Heart left ventricle (tissue), 16 donors: ENCODE measurements around the gene DUSP15. TPM values are rescaled to one million over a fixed set of nuclear protein-coding genes. Genes with fewer than 3 reads are reported as not detected.
"Not testable (repeated sequence)": the region's sequence is repeated elsewhere in the genome, so short reads cannot be mapped to it uniquely, and the experiment has no call there.

Experiments
- ATAC-seq, 4 donors: fragments of 200-7000 bp; cut with Tn5 transposase; one replicate each; pipeline ENCODE4 v1.9.1; 2020 to 2022; ENCODE audit warnings: moderate library complexity in 4 of 4, mild to moderate bottlenecking in 3 of 4, moderate number of reproducible peaks in 1 of 4
- DNase-seq, 5 donors: peaks; one replicate each; pipeline ENCODE4 v3.0.0-alpha.2; 2020
- H3K27ac ChIP-seq, 12 donors: fragments of 200-600 bp; sonication (generic) in 4 of 12; one replicate each; pipeline versions ENCODE4 v1.5.0 to v1.8.0; 2016 to 2022; ENCODE audit warnings: mild to moderate bottlenecking in 2 of 12
- H3K27me3 ChIP-seq, 9 donors: fragments of 200-600 bp; sonication (generic) in 2 of 9; one replicate each; pipeline versions ENCODE4 v1.5.1 to v1.8.0; 2016 to 2022; ENCODE audit warnings: mild to moderate bottlenecking in 3 of 9
- H3K36me3 ChIP-seq, 9 donors: fragments of 200-600 bp; sonication (generic) in 2 of 9; one replicate each; pipeline versions ENCODE4 v1.5.0 to v1.8.0; 2018 to 2022; ENCODE audit warnings: mild to moderate bottlenecking in 2 of 9
- H3K4me1 ChIP-seq, 12 donors: fragments of 200-600 bp; sonication (generic) in 4 of 12; one replicate each; pipeline versions ENCODE4 v1.5.0 to v1.8.0; 2016 to 2022; ENCODE audit warnings: mild to moderate bottlenecking in 3 of 12
- H3K4me3 ChIP-seq, 12 donors: fragments of 200-600 bp; sonication (generic) in 4 of 12; one replicate each; pipeline versions ENCODE4 v1.5.0 to v1.8.0; 2017 to 2022; ENCODE audit warnings: mild to moderate bottlenecking in 9 of 12, moderate library complexity in 4 of 12
- H3K9me3 ChIP-seq, 12 donors: fragments of 200-600 bp; sonication (generic) in 4 of 12; one replicate each; pipeline versions ENCODE4 v1.5.0 to v1.8.0; 2016 to 2022; ENCODE audit warnings: mild to moderate bottlenecking in 1 of 12
- CTCF ChIP-seq, 12 donors: fragments of 200-600 bp; sonication (generic) in 4 of 12; IDR thresholded peaks; one replicate each; pipeline versions ENCODE4 v1.5.0 to v1.8.0; 2018 to 2022; ENCODE audit warnings: antibody characterized with exemption in 12 of 12, mild to moderate bottlenecking in 5 of 12
- POLR2A ChIP-seq, 2 donors: fragments of 450-650 bp; IDR thresholded peaks; one replicate each; pipeline ENCODE4 v1.6.1; 2017; ENCODE audit warnings: antibody characterized with exemption in 2 of 2, mild to moderate bottlenecking in 2 of 2, moderate library complexity in 2 of 2
- WGBS, 4 donors: extraction: QIAGEN DNeasy Blood & Tissue Kit in 2 of 4; methylation state at CpG; one replicate each; pipeline versions ENCODE4 v1.1.5 to v1.1.7; 2013 to 2018; 5-methylcytosine and 5-hydroxymethylcytosine counted together
- intact Hi-C, 10 donors: fragments of 100-400 bp; cut with DNase I; formaldehyde crosslinking; loops; one replicate each; pipeline versions ENCODE4 v1.11.1 to v1.14.2; 2022
- polyA plus RNA-seq, 2 donors: library from polyadenylated mRNA; stranded (reverse); fragments of 200-250 nt; gene quantifications; one replicate each; pipeline ENCODE4 v1.2.3, GENCODE V29; 2013
- total RNA-seq, 9 donors: library from RNA; depleted of rRNA in 2 of 9; stranded (reverse); fragments of >200 nt in 2 of 9; fragmentation: NEBNext Ultra II Directional in 3 of 9; extraction: Animal tissue kit (Norgen Biotek cat#: 25700) in 3 of 9; gene quantifications; one replicate each; pipeline versions ENCODE4 v1.1.0 to v1.2.4, GENCODE V29; 2016 to 2023
- donor health status: ischemic (EF 13 %, LVEDD 7.1; RV severe dilation, severe dysfunction).
- donor health status: healthy with polysubstance abuse.
- donor health status: DM: no; HTN: yes; CAD: no.
- donor health status: DM: no; HTN: no; CAD: no.
- donor health status: ischemic (EF 25% LVEDD 6.9; RV normal size, moderate dysfunction).
- donor health status: ischemic (EF 25% LVEDD 5.7; RV mildly dilated, moderate dysfunction).
- donor health status: healthy.
- donor health status: DM: yes; HTN: yes; CAD: no.
- donor health status: ischemic (EF 35%, LVEDD 5.7; RV mildly dilated, moderate dysfunction).
- donor health status: nonischemic (EF 11% LVEDD 7.7; RV severe dilation, severe dysfunction).
- donor health status: DM: yes; HTN: yes; CAD: no.
- donor health status: PGD.
- donor health status: ischemic (EF 29% LVEDD 5.4; RV normal size, mild dysfunction).
- donor health status: nonischemic (EF 23%, LVEDD 6.1; RV moderate dilation, normal function).

The DUSP15 gene
- total and polyA plus RNA-seq, 11 donors, result 0.68 to 7.4 (median 3.0) TPM

- Histone ChIP-seq H3K27ac (peak overlapping the region in 6 of 12 donors; percentile 26 to 44 (median 40)), H3K4me3 (no peak overlapping the region), H3K4me1 (peaks cover 0 to 50% (median 28%) of the 10 kb centered on the region in 12 donors), H3K36me3 (no peaks in the 10 kb centered on the region), H3K27me3 (no peaks in the 10 kb centered on the region), H3K9me3 (no peaks in the 10 kb centered on the region)
- TF ChIP-seq CTCF (IDR thresholded peaks at IDR 0.05) (no peak), POLR2A (IDR thresholded peaks at IDR 0.05) (no peak)
- 22 to 35% (median 28%) methylated on average over 7 to 9 of the region's 9 CpGs for WGBS, 4 donors
- intact Hi-C loops, result loop anchor here in 1 of 10 donors (10.0 kb wide), 1 partner anchor 151 kb away; no protein-coding TSS in a partner anchor
- peak in 1 of 5 donors; percentile 48 for DNase-seq
- peak in 3 of 4 donors; percentile 4 to 52 (median 40) for ATAC-seq
These were observed 54.7 kb downstream of the DUSP15 start for GRCh38 chr20:31815408-31816188.

GRCh38 chr20:31814142-31814541 lies 56.2 kb downstream of the DUSP15 start:
- H3K4me1 ChIP-seq, result peaks cover 0 to 51% (median 30%) of the 10 kb centered on the region in 12 donors
- intact Hi-C loops, result loop anchor here in 1 of 10 donors (10.0 kb wide), 1 partner anchor 149 kb away; no protein-coding TSS in a partner anchor
- not testable (repeated sequence) for H3K27ac ChIP-seq, DNase-seq, ATAC-seq, H3K36me3 ChIP-seq, H3K9me3 ChIP-seq, H3K27me3 ChIP-seq, H3K4me3 ChIP-seq
- 90 to 93% (median 92%) methylated on average over 7 of the region's 7 CpGs for WGBS, 4 donors

- peak overlapping the region in 1 of 12 donors; percentile 82 for H3K27ac ChIP-seq
- H3K9me3 ChIP-seq, result no peaks in the 10 kb centered on the region
- DNase-seq, result no peak
- no peak for TF ChIP-seq POLR2A (IDR thresholded peaks at IDR 0.05)
- no peak for TF ChIP-seq CTCF (IDR thresholded peaks at IDR 0.05)
- H3K27me3 ChIP-seq, result no peaks in the 10 kb centered on the region
- peaks cover 0 to 46% (median 28%) of the 10 kb centered on the region in 12 donors for H3K4me1 ChIP-seq
- ATAC-seq, result no peak
- no peak overlapping the region for H3K4me3 ChIP-seq
- H3K36me3 ChIP-seq, result no peaks in the 10 kb centered on the region
- intact Hi-C loops, result loop anchor here in 1 of 10 donors (10.0 kb wide), 1 partner anchor 149 kb away; no protein-coding TSS in a partner anchor
These were observed 56.7 kb downstream of the DUSP15 start for GRCh38 chr20:31813611-31814010.

GRCh38 chr20:31811796-31812728 lies 58.3 kb downstream of the DUSP15 start:
- 19 to 30% (median 28%) methylated on average over 14 to 15 of the region's 15 CpGs for WGBS, 4 donors
- intact Hi-C loops, result loop anchor here in 1 of 10 donors (10.0 kb wide), 1 partner anchor 147 kb away; no protein-coding TSS in a partner anchor
- DNase-seq (peak in 2 of 5 donors; percentile 47 to 55), ATAC-seq (peak; percentile 66 to 73 (median 70))
- peak overlapping the region; percentile 57 to 82 (median 71) for H3K27ac ChIP-seq
- peak overlapping the region in 2 of 12 donors; percentile 2 to 4 for H3K4me3 ChIP-seq
- no peaks in the 10 kb centered on the region for H3K27me3 ChIP-seq
- no peaks in the 10 kb centered on the region for H3K36me3 ChIP-seq
- no peaks in the 10 kb centered on the region for H3K9me3 ChIP-seq
- TF ChIP-seq POLR2A (IDR thresholded peaks at IDR 0.05) (no peak), CTCF (IDR thresholded peaks at IDR 0.05) (no peak)
- peaks cover 0 to 45% (median 28%) of the 10 kb centered on the region in 12 donors for H3K4me1 ChIP-seq
